Urinary bladder (tissue), 4 donors: Measurements from ENCODE around the gene PER1. TPM values are rescaled to one million over a fixed set of nuclear protein-coding genes. Genes with fewer than 3 reads are reported as not detected.

Experiments
- DNase-seq: peaks from one replicate; pipeline ENCODE4 v3.0.0-alpha.2; 2015; ENCODE audit errors: extremely low spot score
- H3K27ac ChIP-seq: one replicate; pipeline ENCODE4 v1.5.1; 2013; ENCODE audit warnings: low read depth, mild to moderate bottlenecking, moderate library complexity
- H3K36me3 ChIP-seq: one replicate; pipeline ENCODE4 v1.6.1; 2013; ENCODE audit warnings: mild to moderate bottlenecking, moderate library complexity; ENCODE audit not compliant: insufficient read depth
- H3K4me1 ChIP-seq: one replicate; pipeline ENCODE4 v1.6.1; 2013; ENCODE audit warnings: mild to moderate bottlenecking, moderate library complexity; ENCODE audit not compliant: insufficient read depth
- H3K4me3 ChIP-seq: one replicate; pipeline ENCODE4 v1.5.1; 2013; ENCODE audit warnings: low read depth, low read length
- WGBS: extraction: QIAGEN DNeasy Blood & Tissue Kit; methylation state at CpG from one replicate; pipeline ENCODE4 v1.1.7; 2013; 5-methylcytosine and 5-hydroxymethylcytosine counted together
- polyA plus RNA-seq: library from polyadenylated mRNA; stranded (reverse); fragments of 200-250 nt; gene quantifications from one replicate; pipeline ENCODE4 v1.2.3, GENCODE V29; 2013
- total RNA-seq: library from RNA; depleted of rRNA; stranded (reverse); fragments of >200 nt; gene quantifications from one replicate; pipeline ENCODE4 v1.2.3, GENCODE V29; 2014
- donor health status: healthy with polysubstance abuse.
- donor health status: healthy.

Gene PER1
- total and polyA plus RNA-seq, 2 donors: 29.9 to 183 TPM

DNA sequence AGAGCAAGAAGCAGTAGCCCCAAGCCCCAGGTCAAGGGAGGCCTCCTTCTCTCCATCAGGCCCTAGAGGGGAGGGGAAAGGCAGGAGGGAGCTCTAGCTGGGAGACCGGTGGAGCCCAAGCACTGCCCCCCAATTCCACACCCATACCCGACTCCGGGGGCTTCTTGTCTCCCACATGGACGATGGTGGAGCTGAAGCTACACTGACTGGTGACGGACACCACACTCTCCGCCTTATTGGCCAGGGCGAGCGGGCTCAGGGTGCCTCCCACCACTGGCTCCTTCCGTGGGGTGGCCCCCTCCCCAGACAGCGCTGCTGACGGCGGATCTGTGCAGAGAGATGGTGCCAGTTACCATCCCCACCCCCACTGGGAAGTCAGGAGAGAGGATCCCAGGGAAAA, 6.4 kb downstream of the PER1 start:
- Histone ChIP-seq H3K4me1 (no peaks in the 10 kb centered on the region), H3K4me3 (no peak overlapping the region), H3K36me3 (peaks cover 36% of the 10 kb centered on the region), H3K27ac (no peak overlapping the region)
- DNase-seq: no peak
- WGBS: 92% methylated on average over 12 of the region's 12 CpGs

DNA sequence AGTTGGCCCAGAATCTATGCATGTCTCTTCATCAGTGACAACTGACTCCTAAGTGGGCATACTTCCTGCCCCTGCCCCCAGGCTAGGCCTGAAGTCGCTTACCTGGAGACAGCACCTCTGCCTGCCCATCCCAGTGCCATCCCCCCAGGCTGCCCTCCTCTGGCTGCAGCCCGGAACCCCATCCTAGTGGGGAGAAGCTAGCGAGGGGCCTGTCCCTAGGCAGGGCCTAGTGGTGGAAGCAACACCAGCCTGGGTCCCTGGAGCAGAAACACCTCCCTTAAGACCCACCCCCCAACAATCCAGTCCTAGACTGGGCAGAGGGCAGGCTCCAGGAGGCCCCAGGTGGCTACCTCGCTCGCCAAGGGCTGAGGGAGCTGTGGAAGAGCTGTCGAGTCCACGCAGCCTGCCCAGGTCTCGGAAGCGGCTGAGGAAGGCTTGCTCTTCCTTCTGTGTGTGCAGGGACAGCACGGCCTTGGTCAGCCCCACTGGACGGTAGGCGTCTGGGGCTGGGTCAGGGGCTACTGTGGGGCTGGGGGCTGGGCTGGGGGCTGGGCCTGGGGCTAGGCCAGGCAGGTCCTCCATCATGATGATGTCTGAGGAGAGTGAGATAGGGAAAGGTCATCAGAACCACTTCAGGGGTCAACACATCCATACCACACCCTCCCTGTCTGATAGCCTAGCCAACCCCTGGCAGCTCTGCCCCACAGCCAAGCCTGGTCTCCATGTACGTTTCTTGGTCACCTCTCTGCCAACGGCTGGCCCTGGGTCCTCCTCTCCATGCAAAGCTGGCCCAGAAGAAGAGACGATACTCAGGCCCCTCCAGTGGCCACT, 7.6 kb downstream of the PER1 start:
- H3K36me3 ChIP-seq: peaks cover 34% of the 10 kb centered on the region
- H3K4me1 ChIP-seq: no peaks in the 10 kb centered on the region
- no peak overlapping the region for H3K27ac ChIP-seq
- 92% methylated on average over 15 of the region's 15 CpGs for WGBS
- no peak overlapping the region for H3K4me3 ChIP-seq
- DNase-seq: no peak

DNA sequence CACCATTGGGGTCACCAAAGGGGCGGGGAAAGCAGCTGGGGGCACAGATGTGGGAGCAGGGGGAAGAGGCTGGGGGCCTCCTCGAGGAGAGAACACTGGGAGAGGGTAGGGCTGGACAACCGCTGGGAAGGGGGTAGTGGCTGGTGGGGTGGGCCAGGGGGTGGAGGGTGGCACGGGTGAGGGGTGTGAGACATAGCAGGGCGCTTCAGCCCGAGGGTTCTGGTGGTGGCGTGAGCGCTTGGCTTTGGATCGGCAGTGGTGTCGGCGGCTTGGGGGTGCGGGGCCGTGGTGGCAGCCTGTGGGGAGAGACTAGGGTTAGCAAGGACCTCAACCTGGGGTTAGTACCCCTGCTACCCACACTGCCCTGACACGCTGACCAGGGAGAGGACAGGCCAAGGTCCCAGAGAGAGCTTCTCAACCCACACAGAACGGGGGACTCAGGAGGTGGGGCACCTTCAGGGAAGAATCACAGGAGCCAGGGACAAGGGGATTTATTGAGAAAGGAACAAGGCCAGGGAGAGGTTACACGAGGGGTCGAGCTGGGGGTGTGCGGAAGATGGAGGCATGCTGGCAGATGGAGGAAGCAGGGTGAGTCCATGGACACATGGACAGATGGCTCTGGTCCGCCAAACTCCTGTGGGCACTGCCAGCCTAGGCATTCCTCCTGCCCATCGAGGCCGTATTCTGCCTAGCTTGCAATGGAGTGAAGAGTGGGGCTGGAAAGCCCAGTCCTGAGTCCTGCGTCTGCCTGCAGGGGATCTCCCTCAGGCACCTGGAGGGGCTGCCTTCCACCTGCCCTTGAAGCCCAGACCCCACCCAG, 8.4 kb downstream of the PER1 start:
- 92% methylated on average over 22 of the region's 22 CpGs for WGBS
- no peak for DNase-seq
- Histone ChIP-seq H3K4me1 (no peaks in the 10 kb centered on the region), H3K36me3 (peaks cover 29% of the 10 kb centered on the region), H3K27ac (no peak overlapping the region), H3K4me3 (no peak overlapping the region)

DNA sequence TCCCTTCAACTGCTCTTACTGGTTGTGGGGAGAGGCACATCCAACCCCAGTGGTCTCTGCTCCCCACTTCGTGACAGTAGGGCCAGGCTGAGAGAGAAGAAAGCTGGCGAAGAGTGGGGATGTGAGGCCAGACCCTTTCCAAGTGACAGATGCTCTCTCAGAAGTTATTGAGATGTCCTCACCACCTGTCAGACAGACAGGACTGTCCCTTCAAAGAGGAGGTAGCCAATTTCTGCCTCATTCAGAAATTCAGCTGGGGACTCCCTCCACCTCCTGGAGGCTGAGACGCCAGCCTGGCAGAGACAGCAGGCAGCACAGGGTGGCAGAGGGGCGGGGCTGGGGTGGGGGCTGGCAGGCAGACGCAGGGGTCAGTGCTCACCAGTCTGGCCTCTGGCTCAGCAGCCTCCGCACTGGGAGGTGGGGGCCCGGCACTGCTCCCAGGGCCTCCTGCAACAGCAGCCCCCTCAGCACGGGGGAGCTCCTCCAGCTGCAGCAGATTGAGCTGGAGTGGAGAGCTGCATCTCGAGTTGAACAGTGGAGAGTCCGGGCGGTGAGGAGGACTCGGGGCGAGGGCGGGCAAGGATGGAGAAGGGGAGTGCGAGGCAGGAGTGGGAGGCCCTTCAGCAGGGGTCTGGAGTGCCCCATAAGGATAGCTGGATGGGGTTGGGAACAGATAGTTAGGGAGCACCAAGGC, 9.2 kb downstream of the PER1 start:
- Histone ChIP-seq H3K4me3 (no peak overlapping the region), H3K36me3 (peaks cover 24% of the 10 kb centered on the region), H3K27ac (no peak overlapping the region), H3K4me1 (no peaks in the 10 kb centered on the region)
- DNase-seq: no peak
- WGBS: 81% methylated on average over 15 of the region's 15 CpGs

DNA sequence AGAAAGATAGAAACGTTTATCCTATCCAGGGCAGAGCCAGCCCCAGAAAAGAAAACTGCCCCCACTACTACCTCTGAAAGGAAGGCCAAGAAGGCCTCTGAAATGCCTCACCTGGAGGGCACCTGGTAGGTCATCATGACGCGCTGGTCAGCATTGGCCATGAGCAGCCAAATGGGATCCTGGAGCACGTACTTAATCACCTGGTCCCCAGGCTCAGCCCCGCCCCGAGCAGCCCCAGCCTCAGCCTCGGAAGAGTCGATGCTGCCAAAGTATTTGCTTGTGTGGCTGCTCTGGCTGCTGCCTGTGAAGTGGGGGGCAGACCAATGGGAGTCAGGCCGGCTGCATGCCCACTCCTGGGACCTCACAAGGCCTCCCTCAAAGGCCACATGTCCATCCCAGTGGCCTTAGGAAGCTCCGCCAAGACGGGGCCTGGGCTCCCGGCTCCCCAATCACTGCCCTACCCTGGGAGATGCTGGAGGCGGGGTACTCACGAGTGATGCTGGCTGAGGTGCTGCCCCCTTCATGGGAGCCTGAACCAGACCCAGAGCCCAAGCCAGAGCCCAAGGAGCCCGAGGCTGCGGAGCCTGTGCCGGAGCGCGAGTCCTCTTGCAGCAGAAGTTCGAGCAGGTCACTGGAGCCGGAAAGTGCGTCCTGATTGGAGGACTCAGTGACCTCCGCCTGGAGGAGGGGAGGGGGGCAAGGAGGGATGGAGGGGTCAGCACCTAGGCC, 9.9 kb downstream of the PER1 start:
- no peak for DNase-seq

DNA sequence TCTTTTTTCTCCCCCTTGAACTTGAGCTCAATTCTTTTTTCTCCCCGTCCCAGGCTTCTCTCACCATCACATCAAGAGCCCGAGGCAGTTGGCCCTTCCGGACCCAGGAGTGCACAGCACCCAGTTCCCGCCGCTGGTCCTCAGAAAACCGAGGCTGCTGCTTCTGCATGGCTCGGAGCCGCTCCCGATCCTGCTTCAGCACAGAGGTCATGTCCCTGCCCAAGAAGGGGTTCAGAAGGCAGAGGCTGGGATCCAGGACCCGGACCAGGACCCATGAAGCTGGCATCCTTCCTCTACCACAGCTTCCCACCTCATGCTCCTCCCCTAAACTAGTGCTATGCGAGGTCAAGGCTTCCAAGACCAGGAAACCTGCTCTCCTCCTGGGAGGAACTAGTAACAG, 10.5 kb downstream of the PER1 start:
- Histone ChIP-seq H3K27ac (no peak overlapping the region), H3K36me3 (peaks cover 18% of the 10 kb centered on the region), H3K4me3 (no peak overlapping the region), H3K4me1 (no peaks in the 10 kb centered on the region)
- no peak for DNase-seq
- 92% methylated on average over 11 of the region's 11 CpGs for WGBS

More for the DNA sequence above, 9.9 kb downstream of the PER1 start:
- no peak overlapping the region for H3K27ac ChIP-seq
- H3K4me1 ChIP-seq: no peaks in the 10 kb centered on the region
- WGBS: 86% methylated on average over 23 of the region's 23 CpGs
- H3K4me3 ChIP-seq: no peak overlapping the region
- peaks cover 18% of the 10 kb centered on the region for H3K36me3 ChIP-seq

DNA sequence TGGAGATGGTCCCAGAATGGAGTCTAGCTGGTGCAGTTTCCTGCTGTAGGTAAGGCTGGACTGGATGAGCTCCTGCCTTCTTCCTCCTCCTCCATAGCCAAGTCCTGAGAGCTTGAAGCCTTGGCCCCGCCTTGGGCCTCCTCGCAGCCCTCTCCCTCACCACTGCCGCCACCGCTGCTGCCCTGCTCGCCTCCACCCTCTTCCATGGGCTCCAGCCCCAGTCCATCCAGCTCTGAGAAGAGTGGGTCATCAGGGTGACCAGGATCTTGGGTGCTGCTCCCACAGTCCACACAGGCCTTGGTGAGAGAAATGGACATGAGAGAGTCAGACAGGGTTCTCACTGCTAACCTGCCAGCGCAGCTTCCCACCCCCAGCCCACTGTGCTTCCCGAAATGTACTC, 11.2 kb downstream of the PER1 start:
- Histone ChIP-seq H3K4me3 (no peak overlapping the region), H3K36me3 (peaks cover 13% of the 10 kb centered on the region), H3K27ac (no peak overlapping the region), H3K4me1 (no peaks in the 10 kb centered on the region)
- no peak for DNase-seq
- 93% methylated on average over 7 of the region's 7 CpGs for WGBS

DNA sequence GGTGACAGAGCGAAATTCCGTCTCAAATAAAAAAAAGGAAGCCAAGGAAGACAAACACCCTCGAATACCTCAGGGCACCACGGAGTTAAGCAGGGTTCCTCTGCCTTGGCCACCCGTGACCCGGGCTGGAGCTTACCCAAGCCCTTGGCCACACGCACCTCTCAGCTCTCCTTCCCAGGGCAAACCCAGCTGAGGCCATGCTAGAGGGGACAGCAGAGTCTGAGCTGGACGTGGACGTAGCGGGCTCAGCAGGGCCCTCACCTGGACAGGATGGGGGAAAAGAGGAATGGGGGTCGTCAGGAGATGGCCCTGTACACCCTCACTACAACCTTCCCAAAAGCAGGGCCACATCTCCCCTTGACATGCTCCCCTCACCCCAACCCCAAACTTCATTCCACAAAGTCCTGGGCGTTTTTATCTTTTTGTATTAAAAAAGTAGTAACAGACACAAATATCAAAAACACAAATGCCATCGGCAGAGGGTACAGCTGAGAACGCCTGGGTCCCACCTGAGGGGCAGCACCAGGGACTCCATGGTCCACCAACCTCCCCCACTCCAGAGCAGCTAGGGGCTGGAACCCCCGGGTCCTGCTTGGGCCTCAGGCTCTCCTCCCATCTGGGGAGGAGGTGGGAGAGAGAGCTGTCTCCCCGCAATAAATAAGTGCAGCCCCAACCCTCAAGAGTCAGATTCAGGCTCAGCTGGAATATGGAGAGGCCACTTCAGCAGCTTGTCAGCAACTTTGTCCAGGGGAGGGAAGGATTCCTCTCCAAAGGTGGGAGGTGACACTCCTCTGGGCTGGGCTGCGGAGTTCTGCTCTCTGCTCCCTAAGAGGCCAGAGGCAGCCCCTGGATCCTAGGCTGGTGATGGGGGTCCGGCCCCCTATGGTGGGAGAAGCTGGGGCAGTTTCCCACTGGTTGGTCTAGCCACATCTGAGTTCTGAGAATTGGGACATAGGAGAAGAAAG, 11.9 kb downstream of the PER1 start:
- peaks cover 9% of the 10 kb centered on the region for H3K36me3 ChIP-seq
- DNase-seq: no peak
- H3K4me3 ChIP-seq: no peak overlapping the region
- H3K4me1 ChIP-seq: no peaks in the 10 kb centered on the region
- no peak overlapping the region for H3K27ac ChIP-seq
- 76% methylated on average over 18 of the region's 18 CpGs for WGBS

DNA sequence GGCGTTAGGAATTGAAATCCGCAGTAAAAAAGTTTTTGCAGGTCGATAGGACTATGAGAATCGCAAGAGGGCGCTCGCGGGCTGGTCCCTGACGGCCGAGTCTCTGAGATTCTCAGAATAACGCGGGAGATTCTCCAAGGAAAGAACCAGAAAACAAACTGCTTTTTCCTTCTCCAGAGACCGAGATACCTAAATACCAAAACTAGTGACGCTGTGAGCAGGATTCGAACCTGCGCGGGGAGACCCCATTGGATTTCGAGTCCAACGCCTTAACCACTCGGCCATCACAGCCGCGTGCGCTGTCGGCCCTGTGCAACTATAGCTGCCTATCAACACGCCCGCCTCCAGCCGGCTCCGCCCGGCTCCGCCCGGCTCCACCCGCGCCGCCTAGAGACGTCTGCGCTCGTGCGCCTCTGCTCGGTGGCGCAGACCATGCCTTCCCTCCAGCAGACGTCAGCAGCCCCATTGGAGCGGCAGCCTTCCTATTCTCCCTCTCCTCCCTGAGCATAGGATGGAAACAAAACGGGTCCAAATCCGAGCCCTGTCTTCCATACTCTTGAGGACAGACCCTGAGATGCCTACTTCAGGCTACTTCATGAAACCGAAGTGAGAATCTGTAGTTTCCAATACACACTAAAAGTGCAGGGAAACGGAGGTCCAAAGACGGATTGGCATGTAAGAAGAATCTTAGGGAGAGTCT, 13.4 kb downstream of the PER1 start:
- Histone ChIP-seq H3K4me3 (no peak overlapping the region), H3K27ac (peak overlapping the region; percentile 14), H3K36me3 (peaks cover 7% of the 10 kb centered on the region), H3K4me1 (no peaks in the 10 kb centered on the region)
- WGBS: under 1% methylated on average over 46 of the region's 46 CpGs
- DNase-seq: peak; percentile 99

DNA sequence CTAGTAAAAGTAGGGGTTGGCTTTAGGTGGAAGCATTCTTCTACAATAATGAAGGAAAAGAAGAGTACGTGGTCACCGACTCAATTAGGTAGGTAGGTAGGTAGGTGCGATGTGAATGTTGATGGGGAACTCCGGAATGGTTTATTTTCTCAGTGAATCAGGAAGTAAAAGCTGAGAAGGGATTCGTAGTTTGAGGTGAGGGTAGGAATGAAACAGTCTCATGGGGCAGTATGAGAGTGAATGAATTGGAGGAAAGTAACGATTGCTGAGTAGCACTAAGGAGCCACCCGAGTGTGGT, 13.9 kb downstream of the PER1 start:
- no peak for DNase-seq
- no peaks in the 10 kb centered on the region for H3K4me1 ChIP-seq
- no peak overlapping the region for H3K4me3 ChIP-seq
- peaks cover 3% of the 10 kb centered on the region for H3K36me3 ChIP-seq
- 1% methylated on average over 7 of the region's 7 CpGs for WGBS
- no peak overlapping the region for H3K27ac ChIP-seq

DNA sequence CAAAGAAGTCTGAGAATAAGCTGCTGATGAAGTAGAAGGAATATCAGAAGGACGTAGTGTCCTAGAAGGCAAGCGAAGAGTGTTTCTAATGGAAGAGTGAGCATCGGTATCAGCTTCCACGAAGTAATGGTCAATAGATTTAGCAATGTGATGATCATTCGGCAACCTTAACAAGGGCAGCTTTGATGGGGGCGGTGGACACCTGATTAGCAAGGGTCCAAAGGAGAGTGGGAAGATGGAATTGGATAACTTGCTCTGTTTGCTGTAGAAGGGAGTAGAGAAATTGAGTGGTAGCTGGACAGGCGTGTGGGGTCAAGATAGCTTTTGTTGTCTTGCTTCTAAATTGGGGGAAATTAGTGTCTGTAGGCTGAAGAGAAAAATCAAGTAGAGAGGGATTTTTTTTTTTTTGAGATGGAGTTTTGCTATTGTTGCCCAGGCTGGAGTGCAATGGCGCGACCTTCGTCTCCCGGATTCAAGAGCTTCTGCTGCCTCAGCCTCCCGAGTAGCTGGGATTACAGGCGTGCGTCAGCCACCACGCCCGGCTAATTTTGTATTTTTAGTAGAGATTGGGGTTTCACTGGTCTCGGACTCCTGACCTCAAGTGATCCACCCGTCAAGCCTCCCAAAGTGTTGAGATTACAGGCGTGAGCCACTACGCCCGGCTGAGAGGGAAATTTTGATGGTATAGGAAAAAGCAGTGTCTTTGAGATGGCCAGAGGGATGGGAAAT, 14.4 kb downstream of the PER1 start:
- H3K27ac ChIP-seq: no peak overlapping the region
- 22% methylated on average over 21 of the region's 21 CpGs for WGBS
- no peak overlapping the region for H3K4me3 ChIP-seq
- DNase-seq: no peak
- H3K36me3 ChIP-seq: peaks cover 3% of the 10 kb centered on the region
- no peaks in the 10 kb centered on the region for H3K4me1 ChIP-seq
